B cell (primary cell): ENCODE results near the gene C10orf90.

Experiments
- CTCF ChIP-seq: fragments of 200-600 bp; IDR thresholded peaks from one replicate; pipeline ENCODE4 v1.8.0; 2022; ENCODE audit warnings: antibody characterized with exemption, mild to moderate bottlenecking
- EZH2 ChIP-seq: IDR thresholded peaks from 2 replicates; pipeline ENCODE4 v1.6.1; 2012; ENCODE audit warnings: borderline replicate concordance, low read depth, mild to moderate bottlenecking, moderate library complexity, low read length; ENCODE audit not compliant: insufficient read depth, poor library complexity, severe bottlenecking

- no peak for TF ChIP-seq CTCF
- no peak for TF ChIP-seq EZH2
Measured at GRCh38 chr10:126661841-126662515, 8.5 kb downstream of the C10orf90 start.
